K562 (cell line): ENCODE measurements around the gene KRI1. TPM values are rescaled to one million over a fixed set of nuclear protein-coding genes. Genes with fewer than 3 reads are reported as not detected.

Source experiments
- AFF4 ChIP-seq: sonication (generic); formaldehyde crosslinking; IDR thresholded peaks from 2 replicates; pipeline ENCODE4 v1.8.0; 2023; ENCODE audit warnings: mild to moderate bottlenecking, missing genetic modification reagents
- CCAR2 ChIP-seq: fragments of 200-400 bp; formaldehyde crosslinking; IDR thresholded peaks from 2 replicates; pipeline ENCODE4 v1.6.1; 2017; ENCODE audit warnings: mild to moderate bottlenecking, low read depth, low read length
- CUX1 ChIP-seq: fragments of 200-800 bp; sonication (Bioruptor generic); IDR thresholded peaks from 2 replicates; pipeline ENCODE4 v1.6.1; 2016; ENCODE audit warnings: missing genetic modification characterization, missing compliant biosample characterization
- DMBX1 ChIP-seq: fragments of 250-450 bp; sonication (Bioruptor Pico); IDR thresholded peaks from 2 replicates; pipeline ENCODE4 v1.8.0; 2022; ENCODE audit warnings: inconsistent platforms, mild to moderate bottlenecking, moderate library complexity, borderline replicate concordance
- E2F3 ChIP-seq: fragments of 250-450 bp; sonication (Bioruptor Pico); IDR thresholded peaks from 2 replicates; pipeline ENCODE4 v1.4.0; 2020; ENCODE audit warnings: mild to moderate bottlenecking
- FOS ChIP-seq: IDR thresholded peaks from 3 replicates; pipeline ENCODE4 v1.6.1; 2011; ENCODE audit not compliant: insufficient read length; ENCODE audit errors: extremely low read depth
- PCBP1 ChIP-seq: fragments of 200-400 bp; formaldehyde crosslinking; IDR thresholded peaks from 2 replicates; pipeline ENCODE4 v1.6.1; 2018; ENCODE audit warnings: mild to moderate bottlenecking, low read depth, low read length; ENCODE audit not compliant: poor library complexity, severe bottlenecking
- RAD21 ChIP-seq, 2 experiments: fragments of 250-450 bp in 1 of 2; fragments of 450-650 bp in 1 of 2; sonication (Bioruptor Pico) in 1 of 2; formaldehyde crosslinking in 1 of 2; IDR thresholded peaks in 1 of 2; conservative IDR thresholded peaks in 1 of 2; 2 replicates each; pipeline versions ENCODE4 v1.4.0 to v1.8.0; 2020 to 2022; ENCODE audit warnings: mild to moderate bottlenecking in 2 of 2, moderate library complexity in 1 of 2
- SIN3B ChIP-seq: fragments of 450-650 bp; IDR thresholded peaks from 2 replicates; pipeline ENCODE4 v1.6.1; 2017; ENCODE audit warnings: low read depth, mild to moderate bottlenecking, moderate library complexity
- XRCC4 ChIP-seq: IDR thresholded peaks from one replicate; pipeline ENCODE4 v1.6.1; 2011; ENCODE audit not compliant: insufficient read depth, insufficient read length; ENCODE audit errors: extremely low read depth
- ZNF165 ChIP-seq: fragments of 250-450 bp; sonication (Bioruptor Pico); IDR thresholded peaks from 2 replicates; pipeline ENCODE4 v1.4.0; 2020; ENCODE audit warnings: borderline replicate concordance
- ZNF197 ChIP-seq: fragments of 200-800 bp; sonication (Bioruptor generic); IDR thresholded peaks from 2 replicates; pipeline ENCODE4 v1.6.1; 2016; ENCODE audit warnings: low read depth, missing genetic modification characterization, missing compliant biosample characterization
- ZNF23 ChIP-seq: fragments of 250-450 bp; sonication (Bioruptor Pico); IDR thresholded peaks from 2 replicates; pipeline ENCODE4 v1.4.0; 2020; ENCODE audit warnings: mild to moderate bottlenecking
- ZNF253 ChIP-seq: fragments of 250-450 bp; sonication (Bioruptor Pico); conservative IDR thresholded peaks from 2 replicates; pipeline ENCODE4 v1.6.1; 2021; ENCODE audit warnings: mild to moderate bottlenecking
- polyA plus RNA-seq, 8 experiments: library from polyadenylated mRNA; depleted of rRNA in 4 of 8; stranded (reverse) in 5 of 8; unstranded in 3 of 8; fragments of >200 nt; fragmentation: Nextera tagmentation in 2 of 8; fragmentation: Illumina TruSeq in 1 of 8; extraction: Ambion mirVana in 2 of 8; extraction: Trizol in 1 of 8; gene quantifications; 2 replicates each; pipeline versions ENCODE4 v1.2.1 to v1.2.3, GENCODE V29; 2011 to 2014; ENCODE audit warnings: inconsistent platforms in 1 of 8, missing spikeins in 1 of 8
- total RNA-seq, 7 experiments: library from RNA; depleted of rRNA in 6 of 7; stranded (reverse); fragments of >200 nt in 6 of 7; fragmentation: Illumina TruSeq in 2 of 7; extraction: Trizol in 2 of 7; gene quantifications; 2 replicates each; pipeline versions ENCODE4 v1.2.1 to v1.2.3, GENCODE V29; 2011 to 2021; ENCODE audit warnings: low replicate concordance in 1 of 7
- TF ChIP-seq, protein P1 (sequence below): fragments of 450-650 bp; formaldehyde crosslinking; IDR thresholded peaks from 2 replicates; pipeline ENCODE4 v1.4.0; 2022; ENCODE audit warnings: missing genetic modification characterization
- TF ChIP-seq, protein P2 (sequence below): fragments of 250-450 bp; sonication (Bioruptor Pico); IDR thresholded peaks from 2 replicates; pipeline ENCODE4 v1.8.0; 2022; ENCODE audit warnings: moderate library complexity, mild to moderate bottlenecking, inconsistent platforms

The KRI1 gene
- total and polyA plus RNA-seq, 9 of the 15 experiments (the other 6 are each of a cell fraction or from before 2014, with no cell fraction given), result 1.1 to 50.7 (median 24.7) TPM

- TF ChIP-seq, protein P1, sequence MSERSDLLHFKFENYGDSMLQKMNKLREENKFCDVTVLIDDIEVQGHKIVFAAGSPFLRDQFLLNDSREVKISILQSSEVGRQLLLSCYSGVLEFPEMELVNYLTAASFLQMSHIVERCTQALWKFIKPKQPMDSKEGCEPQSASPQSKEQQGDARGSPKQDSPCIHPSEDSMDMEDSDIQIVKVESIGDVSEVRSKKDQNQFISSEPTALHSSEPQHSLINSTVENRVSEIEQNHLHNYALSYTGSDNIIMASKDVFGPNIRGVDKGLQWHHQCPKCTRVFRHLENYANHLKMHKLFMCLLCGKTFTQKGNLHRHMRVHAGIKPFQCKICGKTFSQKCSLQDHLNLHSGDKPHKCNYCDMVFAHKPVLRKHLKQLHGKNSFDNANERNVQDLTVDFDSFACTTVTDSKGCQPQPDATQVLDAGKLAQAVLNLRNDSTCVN, result no peak
- TF ChIP-seq DMBX1 (CRISPR knock-in tag) (no peak), ZNF165 (CRISPR knock-in tag) (no peak), CUX1 (no peak), E2F3 (CRISPR knock-in tag) (peak; percentile 97), ZNF23 (no peak), FOS (peak; percentile 87), ZNF197 (CRISPR knock-in tag) (no peak), PCBP1 (peak; percentile 20), AFF4 (CRISPR knock-in tag) (0 out of 2 replicates have a peak, but pooled peaks have one; percentile 82), SIN3B (peak; percentile 43; the same call in 1 of the 2 replicates), RAD21 (CRISPR knock-in tag; conservative IDR thresholded peaks at IDR 0.05 in 1 of 2, IDR thresholded peaks at IDR 0.05 in 1 of 2) (no peak), CCAR2 (no peak), ZNF253 (CRISPR knock-in tag) (no peak), XRCC4 (no peak)
- TF ChIP-seq, protein P2, sequence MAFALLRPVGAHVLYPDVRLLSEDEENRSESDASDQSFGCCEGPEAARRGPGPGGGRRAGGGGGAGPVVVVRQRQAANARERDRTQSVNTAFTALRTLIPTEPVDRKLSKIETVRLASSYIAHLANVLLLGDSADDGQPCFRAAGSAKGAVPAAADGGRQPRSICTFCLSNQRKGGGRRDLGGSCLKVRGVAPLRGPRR (CRISPR knock-in tag), result no peak
These were observed 3.2 kb upstream of the KRI1 start, which contains the start of gene CDKN2D (continued) for GRCh38 chr19:10568826-10569651.
